Body of pancreas (tissue), 4 donors: ENCODE measurements around the gene SRRM5. TPM values are rescaled to one million over a fixed set of nuclear protein-coding genes. Genes with fewer than 3 reads are reported as not detected.

ENCODE experiments used
- ATAC-seq: fragments of 150-250 bp; one replicate; pipeline ENCODE4 v1.9.1; 2016
- DNase-seq, 4 donors: peaks; one replicate each; pipeline ENCODE4 v3.0.0-alpha.2; 2019
- H3K27ac ChIP-seq, 4 donors: fragments of 200-600 bp; sonication (generic); 1 replicate in 3 of 4; 2 replicates in 1 of 4; pipeline versions ENCODE4 v1.5.1 to v1.6.1; 2016 to 2019; ENCODE audit warnings: mild to moderate bottlenecking in 1 of 4, mixed read lengths in 1 of 4, moderate library complexity in 1 of 4
- H3K27me3 ChIP-seq, 2 donors: fragments of 200-600 bp; sonication (generic); one replicate each; pipeline ENCODE4 v1.6.0; 2016; ENCODE audit warnings: mild to moderate bottlenecking in 1 of 2
- H3K36me3 ChIP-seq, 2 donors: fragments of 200-600 bp; sonication (generic); replicated peaks in 1 of 2; 2 replicates each; pipeline ENCODE4 v1.5.1; 2016; ENCODE audit warnings: low read depth in 2 of 2; ENCODE audit not compliant: insufficient read depth in 1 of 2
- H3K4me1 ChIP-seq: fragments of 200-600 bp; sonication (generic); one replicate; pipeline ENCODE4 v1.6.0; 2016
- H3K4me3 ChIP-seq, 2 donors: fragments of 200-600 bp; sonication (generic); 1 replicate in 1 of 2; 2 replicates in 1 of 2; pipeline ENCODE4 v1.5.1; 2016 to 2019
- H3K9me3 ChIP-seq, 3 donors: fragments of 200-600 bp; sonication (generic); 1 replicate in 2 of 3; 2 replicates in 1 of 3; pipeline ENCODE4 v1.5.1; 2016
- POLR2A ChIP-seq, 3 donors: fragments of 450-650 bp; IDR thresholded peaks; one replicate each; pipeline ENCODE4 v1.6.1; 2016; ENCODE audit warnings: antibody characterized with exemption in 3 of 3, mild to moderate bottlenecking in 2 of 3
- WGBS, 2 donors: methylation state at CpG; one replicate each; pipeline ENCODE4 v1.1.5; 2017; 5-methylcytosine and 5-hydroxymethylcytosine counted together
- intact Hi-C: fragments of 100-400 bp; cut with DNase I; formaldehyde crosslinking; loops from one replicate; pipeline ENCODE4 v1.15.1; 2023
- total RNA-seq, 2 donors: library from RNA; depleted of rRNA; stranded (reverse); fragments of >200 nt; gene quantifications; one replicate each; pipeline ENCODE4 v1.1.0, GENCODE V29; 2016
- TF ChIP-seq, protein P1 (sequence below), 7 experiments: fragments of 450-650 bp in 4 of 7; fragments of 200-600 bp in 3 of 7; sonication (generic) in 3 of 7; IDR thresholded peaks; one replicate each; pipeline ENCODE4 v1.5.1; 2016 to 2019; ENCODE audit warnings: antibody characterized with exemption in 7 of 7

The SRRM5 gene
- total RNA-seq, 2 donors from 2014 or later: 0.33 to 2.1 TPM

DNA sequence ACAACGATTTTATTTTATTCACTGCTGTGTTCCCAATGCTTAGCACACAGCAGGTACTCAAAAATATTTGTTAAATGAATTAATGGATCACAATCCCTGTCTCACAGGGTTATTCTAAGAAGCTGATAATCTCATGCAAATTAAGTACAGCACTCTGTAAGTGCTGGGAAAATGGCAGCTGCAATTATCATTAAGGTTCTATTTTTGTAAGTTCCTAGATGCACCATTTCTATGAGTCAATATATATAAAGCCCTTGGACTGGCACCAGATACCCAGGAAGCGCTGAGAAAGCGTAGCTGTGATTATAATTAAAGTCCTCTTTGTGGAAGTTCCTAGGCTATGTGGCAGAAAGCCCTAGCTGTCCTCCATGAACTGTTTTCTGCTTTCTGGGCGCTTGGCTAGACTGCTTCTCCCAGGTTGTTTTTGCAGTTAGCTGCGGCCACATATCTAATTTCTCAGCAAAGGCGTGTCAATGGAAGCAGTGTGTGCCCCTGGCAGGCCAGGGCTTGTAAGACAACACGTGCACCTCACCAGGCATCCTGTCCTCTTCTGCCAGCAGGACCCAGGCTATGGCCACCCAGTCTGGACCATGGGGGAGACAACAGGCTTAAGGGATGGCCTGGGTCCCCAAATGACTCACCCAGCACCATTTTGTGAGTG lies 5.2 kb upstream of the SRRM5 start:
- no peak for TF ChIP-seq POLR2A (IDR thresholded peaks at IDR 0.05)
- TF ChIP-seq, protein P1, sequence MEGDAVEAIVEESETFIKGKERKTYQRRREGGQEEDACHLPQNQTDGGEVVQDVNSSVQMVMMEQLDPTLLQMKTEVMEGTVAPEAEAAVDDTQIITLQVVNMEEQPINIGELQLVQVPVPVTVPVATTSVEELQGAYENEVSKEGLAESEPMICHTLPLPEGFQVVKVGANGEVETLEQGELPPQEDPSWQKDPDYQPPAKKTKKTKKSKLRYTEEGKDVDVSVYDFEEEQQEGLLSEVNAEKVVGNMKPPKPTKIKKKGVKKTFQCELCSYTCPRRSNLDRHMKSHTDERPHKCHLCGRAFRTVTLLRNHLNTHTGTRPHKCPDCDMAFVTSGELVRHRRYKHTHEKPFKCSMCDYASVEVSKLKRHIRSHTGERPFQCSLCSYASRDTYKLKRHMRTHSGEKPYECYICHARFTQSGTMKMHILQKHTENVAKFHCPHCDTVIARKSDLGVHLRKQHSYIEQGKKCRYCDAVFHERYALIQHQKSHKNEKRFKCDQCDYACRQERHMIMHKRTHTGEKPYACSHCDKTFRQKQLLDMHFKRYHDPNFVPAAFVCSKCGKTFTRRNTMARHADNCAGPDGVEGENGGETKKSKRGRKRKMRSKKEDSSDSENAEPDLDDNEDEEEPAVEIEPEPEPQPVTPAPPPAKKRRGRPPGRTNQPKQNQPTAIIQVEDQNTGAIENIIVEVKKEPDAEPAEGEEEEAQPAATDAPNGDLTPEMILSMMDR (IDR thresholded peaks at IDR 0.05): no peak
- DNase-seq (peak in 1 of 4 donors; percentile 10), ATAC-seq (no peak)
- H3K9me3 ChIP-seq: no peaks in the 10 kb centered on the region
- H3K36me3 ChIP-seq: no peaks in the 10 kb centered on the region
- intact Hi-C loops: no loop called here
- 35 to 39% methylated on average over 6 to 7 of the region's 7 CpGs for WGBS, 2 donors
- peak overlapping the region in 2 of 4 donors; percentile 0 to 4 for H3K27ac ChIP-seq
- no peaks in the 10 kb centered on the region for H3K27me3 ChIP-seq
- H3K4me3 ChIP-seq: no peak overlapping the region
- H3K4me1 ChIP-seq: peaks cover 11% of the 10 kb centered on the region

GRCh38 chr19:43607238-43608205 lies 4.4 kb upstream of the SRRM5 start:
- Histone ChIP-seq H3K9me3 (no peaks in the 10 kb centered on the region), H3K27me3 (no peaks in the 10 kb centered on the region), H3K4me3 (no peak overlapping the region), H3K4me1 (peaks cover 11% of the 10 kb centered on the region), H3K27ac (peak overlapping the region in 1 of 4 donors; percentile 0), H3K36me3 (no peaks in the 10 kb centered on the region)
- DNase-seq (no peak), ATAC-seq (no peak)
- TF ChIP-seq POLR2A (IDR thresholded peaks at IDR 0.05): no peak
- TF ChIP-seq, protein P1 (IDR thresholded peaks at IDR 0.05): no peak
- intact Hi-C loops: no loop called here
- WGBS, 2 donors: 78 to 89% methylated on average over 21 to 28 of the region's 28 CpGs

DNA sequence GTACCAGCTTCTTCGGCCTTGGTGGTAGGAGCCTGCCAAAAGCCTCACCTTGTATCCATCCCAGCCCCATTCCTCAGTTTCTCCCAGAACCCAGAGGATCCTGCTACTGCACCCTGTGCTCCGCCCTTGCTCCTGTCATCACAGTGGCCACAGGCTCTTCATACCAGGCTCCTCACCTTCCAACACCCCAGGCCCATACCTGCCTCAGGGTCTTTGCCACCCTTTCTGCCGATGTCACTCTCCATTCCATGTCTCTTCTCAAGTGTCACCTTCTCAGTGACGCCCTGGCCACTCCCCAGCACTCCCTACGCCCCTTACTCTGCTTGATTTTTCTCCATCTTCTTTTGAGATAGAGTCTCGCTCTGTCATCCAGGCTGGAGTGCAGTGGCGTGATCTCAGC lies 2.0 kb upstream of the SRRM5 start:
- Histone ChIP-seq H3K27me3 (no peaks in the 10 kb centered on the region), H3K36me3 (peaks cover 0 to 5% of the 10 kb centered on the region in 2 donors), H3K4me3 (no peak overlapping the region), H3K9me3 (no peaks in the 10 kb centered on the region), H3K4me1 (peaks cover 11% of the 10 kb centered on the region), H3K27ac (no peak overlapping the region)
- TF ChIP-seq, protein P1 (IDR thresholded peaks at IDR 0.05): no peak
- TF ChIP-seq POLR2A (IDR thresholded peaks at IDR 0.05): no peak
- 89 to 90% methylated on average over 7 of the region's 7 CpGs for WGBS, 2 donors
- ATAC-seq (no peak), DNase-seq (no peak)
- intact Hi-C loops: no loop called here

GRCh38 chr19:43610493-43610892 lies 1.4 kb upstream of the SRRM5 start:
- DNase-seq (no peak), ATAC-seq (no peak)
- Histone ChIP-seq H3K4me3 (no peak overlapping the region), H3K4me1 (peaks cover 14% of the 10 kb centered on the region), H3K9me3 (no peaks in the 10 kb centered on the region), H3K36me3 (peaks cover 0 to 5% of the 10 kb centered on the region in 2 donors), H3K27ac (no peak overlapping the region), H3K27me3 (no peaks in the 10 kb centered on the region)
- TF ChIP-seq, protein P1 (IDR thresholded peaks at IDR 0.05): no peak
- no peak for TF ChIP-seq POLR2A (IDR thresholded peaks at IDR 0.05)
- intact Hi-C loops: no loop called here
- WGBS, 2 donors: 71 to 82% methylated on average over 3 of the region's 3 CpGs
